Mesenchymal stem cell (in vitro differentiated cells and primary cell): ENCODE measurements around the gene UBE2G1.

ENCODE experiments used
- DNase-seq: peaks from one replicate; pipeline ENCODE4 v3.0.0-alpha.2; 2013
- H2AFZ ChIP-seq: one replicate; pipeline ENCODE4 v1.6.1; 2013; ENCODE audit warnings: low read depth, mild to moderate bottlenecking, control low read depth, inconsistent platforms, low read length, moderate library complexity
- H2AK5ac ChIP-seq: 2 replicates; pipeline ENCODE4 v1.6.1; 2013; ENCODE audit warnings: low read length, moderate library complexity, mild to moderate bottlenecking, inconsistent platforms; ENCODE audit not compliant: severe bottlenecking
- H2BK120ac ChIP-seq: one replicate; pipeline ENCODE4 v1.6.1; 2013; ENCODE audit warnings: low read depth, mild to moderate bottlenecking, inconsistent platforms, low read length, moderate library complexity
- H2BK12ac ChIP-seq, 2 experiments: one replicate each; pipeline ENCODE4 v1.6.1; 2013; ENCODE audit warnings: inconsistent platforms in 2 of 2, low read length in 2 of 2, mild to moderate bottlenecking in 2 of 2, moderate library complexity in 2 of 2, control low read depth in 1 of 2
- H2BK15ac ChIP-seq: one replicate; pipeline ENCODE4 v1.6.1; 2013; ENCODE audit warnings: mild to moderate bottlenecking, low read depth, inconsistent platforms; ENCODE audit not compliant: poor library complexity, severe bottlenecking
- H2BK5ac ChIP-seq: 2 replicates; pipeline ENCODE4 v1.6.1; 2013; ENCODE audit warnings: low read depth, mild to moderate bottlenecking, low read length, control low read depth, inconsistent platforms; ENCODE audit not compliant: poor library complexity, severe bottlenecking
- H3K14ac ChIP-seq, 2 experiments: one replicate each; pipeline ENCODE4 v1.6.1; 2013; ENCODE audit warnings: inconsistent platforms in 2 of 2, low read length in 2 of 2, control low read depth in 1 of 2, mild to moderate bottlenecking in 1 of 2, moderate library complexity in 1 of 2
- H3K18ac ChIP-seq, 2 experiments: one replicate each; pipeline ENCODE4 v1.6.1; 2013; ENCODE audit warnings: inconsistent platforms in 2 of 2, low read length in 2 of 2, control low read depth in 1 of 2, low read depth in 1 of 2, mild to moderate bottlenecking in 1 of 2
- H3K23ac ChIP-seq, 2 experiments: one replicate each; pipeline ENCODE4 v1.6.1; 2013; ENCODE audit warnings: inconsistent platforms in 2 of 2, low read length in 2 of 2, mild to moderate bottlenecking in 2 of 2, moderate library complexity in 2 of 2, control low read depth in 1 of 2
- H3K27ac ChIP-seq: 2 replicates; pipeline ENCODE4 v1.5.1; 2013; ENCODE audit warnings: mild to moderate bottlenecking, moderate library complexity, low read length, control low read depth, inconsistent platforms; ENCODE audit not compliant: poor library complexity, severe bottlenecking
- H3K27me3 ChIP-seq, 2 experiments: 2 replicates each; pipeline versions ENCODE4 v1.6.1 to v1.7.0; 2013; ENCODE audit warnings: low read length in 2 of 2, mild to moderate bottlenecking in 2 of 2, moderate library complexity in 2 of 2, control low read depth in 1 of 2, inconsistent platforms in 1 of 2; ENCODE audit not compliant: control insufficient read depth in 1 of 2, insufficient read depth in 1 of 2
- H3K36me3 ChIP-seq, 2 experiments: 2 replicates each; pipeline versions ENCODE4 v1.6.1 to v1.7.0; 2013; ENCODE audit warnings: low read length in 2 of 2, control low read depth in 1 of 2, inconsistent platforms in 1 of 2, low read depth in 1 of 2, mild to moderate bottlenecking in 1 of 2; ENCODE audit not compliant: insufficient read depth in 2 of 2, control insufficient read depth in 1 of 2
- H3K4ac ChIP-seq, 2 experiments: one replicate each; pipeline ENCODE4 v1.6.1; 2013; ENCODE audit warnings: inconsistent platforms in 2 of 2, low read length in 2 of 2, mild to moderate bottlenecking in 2 of 2, moderate library complexity in 2 of 2, control low read depth in 1 of 2, low read depth in 1 of 2
- H3K4me1 ChIP-seq: 2 replicates; pipeline ENCODE4 v1.6.1; 2013; ENCODE audit warnings: low read depth, low read length, control low read depth; ENCODE audit not compliant: control insufficient read depth, insufficient read depth
- H3K4me2 ChIP-seq: 2 replicates; pipeline ENCODE4 v1.6.1; 2013; ENCODE audit warnings: low read length, mild to moderate bottlenecking, inconsistent platforms; ENCODE audit not compliant: poor library complexity, severe bottlenecking
- H3K4me3 ChIP-seq, 2 experiments: 2 replicates each; pipeline versions ENCODE4 v1.5.1 to v1.7.0; 2013; ENCODE audit warnings: low read length in 2 of 2, mild to moderate bottlenecking in 2 of 2, control low read depth in 1 of 2, low read depth in 1 of 2; ENCODE audit not compliant: insufficient read depth in 1 of 2
- H3K79me1 ChIP-seq: replicated peaks from 2 replicates; pipeline ENCODE4 v1.6.1; 2013; ENCODE audit warnings: mild to moderate bottlenecking, control low read depth, low read length, inconsistent platforms; ENCODE audit not compliant: poor library complexity, severe bottlenecking
- H3K9ac ChIP-seq: 2 replicates; pipeline ENCODE4 v1.7.0; 2013; ENCODE audit warnings: mild to moderate bottlenecking, low read length, moderate library complexity
- H3K9me3 ChIP-seq: 2 replicates; pipeline ENCODE4 v1.7.0; 2013; ENCODE audit warnings: mild to moderate bottlenecking, low read length; ENCODE audit not compliant: control insufficient read depth
- H4K8ac ChIP-seq: one replicate; pipeline ENCODE4 v1.6.1; 2013; ENCODE audit warnings: inconsistent platforms, mild to moderate bottlenecking, low read length, moderate library complexity
- H4K91ac ChIP-seq: one replicate; pipeline ENCODE4 v1.6.1; 2013; ENCODE audit warnings: mild to moderate bottlenecking, low read length, inconsistent platforms
- WGBS: methylation state at CpG from one replicate; pipeline ENCODE4 v1.1.7; 2013; ENCODE audit warnings: mixed read lengths; 5-methylcytosine and 5-hydroxymethylcytosine counted together

UBE2G1 gene

DNA sequence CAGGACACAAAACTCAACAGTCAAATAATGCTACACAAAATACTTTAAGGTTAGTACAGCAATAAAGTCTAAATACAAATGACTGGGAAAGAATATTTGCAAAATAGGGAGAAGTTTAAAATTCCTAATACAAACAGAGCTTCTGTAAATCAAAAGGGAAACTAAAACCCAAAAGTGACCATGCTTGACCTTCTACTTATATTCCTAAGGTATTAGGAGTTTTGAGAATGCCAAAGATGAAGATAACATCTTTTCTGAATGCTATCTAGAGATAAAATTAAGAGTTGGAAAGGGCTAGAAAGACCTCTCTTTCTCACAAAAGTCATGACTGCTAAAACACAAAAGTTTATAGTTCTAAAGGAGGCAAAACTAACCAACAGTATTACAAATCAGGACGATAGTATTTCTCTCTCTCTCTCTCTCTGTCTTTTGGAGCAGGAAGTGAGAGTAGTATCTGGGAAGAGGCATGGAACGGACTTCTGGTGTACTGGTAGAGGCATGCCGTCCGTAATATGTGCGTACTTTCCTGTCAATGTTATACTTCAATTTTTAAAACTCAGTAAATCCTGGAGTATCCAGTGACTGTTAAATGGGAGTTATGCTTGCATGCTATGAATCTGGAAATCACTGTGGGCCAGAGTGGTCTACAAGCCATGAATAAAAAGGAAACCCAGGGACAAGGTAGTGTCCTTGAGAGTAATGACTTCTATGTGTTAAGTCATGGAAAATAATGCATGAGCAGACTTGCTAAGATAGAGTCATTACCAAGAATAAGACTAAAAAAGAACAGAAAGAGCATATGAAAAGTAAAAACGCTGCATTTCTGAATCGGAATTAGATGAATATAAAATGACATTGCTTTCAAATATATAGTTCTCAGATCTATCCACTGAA, 53.0 kb downstream of the UBE2G1 start:
- H2BK120ac ChIP-seq = no peak overlapping the region

GRCh38 chr17:4310354-4311060, 56.0 kb downstream of the UBE2G1 start:
- peaks cover 2% of the 10 kb centered on the region for H3K4me1 ChIP-seq
- WGBS = 96% methylated on average over 6 of the region's 6 CpGs
- DNase-seq = no peak

More for the DNA sequence above, 53.0 kb downstream of the UBE2G1 start:
- H3K9me3 ChIP-seq = no peaks in the 10 kb centered on the region
- H3K79me1 ChIP-seq = peaks cover 7% of the 10 kb centered on the region
- H4K8ac ChIP-seq = no peak overlapping the region
- no peak overlapping the region for H2AFZ ChIP-seq
- no peak overlapping the region for H2AK5ac ChIP-seq
- no peak overlapping the region for H3K4ac ChIP-seq
- no peak overlapping the region for H3K14ac ChIP-seq
- H2BK5ac ChIP-seq = no peak overlapping the region
- H3K18ac ChIP-seq = no peak overlapping the region
- no peak overlapping the region for H3K27ac ChIP-seq
- no peak overlapping the region for H4K91ac ChIP-seq
- H2BK15ac ChIP-seq = no peak overlapping the region
- H3K4me3 ChIP-seq = peak overlapping the region in 1 of 2 experiments; percentile 54
- H3K27me3 ChIP-seq = no peaks in the 10 kb centered on the region
- WGBS = no CpG with 5 or more reads among the region's 7 CpGs
- peak; percentile 44 for DNase-seq
- H3K4me1 ChIP-seq = peaks cover 1% of the 10 kb centered on the region
- H3K9ac ChIP-seq = peak overlapping the region; percentile 55
- H2BK12ac ChIP-seq = no peak overlapping the region
- H3K23ac ChIP-seq = no peak overlapping the region
- H3K36me3 ChIP-seq = no peaks in the 10 kb centered on the region
- H3K4me2 ChIP-seq = no peak overlapping the region

DNA sequence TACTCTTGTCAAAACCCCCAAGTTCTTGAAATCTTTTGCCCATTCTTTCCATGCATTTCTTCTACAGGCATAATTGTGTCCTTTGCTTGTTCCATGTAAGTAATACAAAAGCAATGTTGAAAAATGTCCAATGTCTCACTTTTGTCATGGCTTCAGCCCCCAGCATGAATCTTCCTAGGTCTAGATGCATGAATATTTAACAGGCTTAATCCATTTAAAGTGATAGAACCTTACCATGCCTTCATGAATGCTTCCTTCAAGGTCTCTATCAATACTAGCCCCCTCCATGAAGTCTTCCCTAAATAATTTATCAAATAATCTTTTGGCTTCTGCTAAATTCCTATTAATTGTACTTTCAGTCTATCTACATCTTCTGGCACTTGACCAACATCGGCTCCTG, 56.6 kb downstream of the UBE2G1 start:
- Histone ChIP-seq H2BK5ac (no peak overlapping the region), H3K18ac (no peak overlapping the region), H3K9ac (no peak overlapping the region), H3K14ac (no peak overlapping the region), H3K23ac (no peak overlapping the region), H4K91ac (no peak overlapping the region), H2BK12ac (no peak overlapping the region), H2AFZ (no peak overlapping the region), H3K9me3 (no peaks in the 10 kb centered on the region), H2AK5ac (no peak overlapping the region), H4K8ac (no peak overlapping the region), H3K27me3 (no peaks in the 10 kb centered on the region), H3K4me3 (no peak overlapping the region), H2BK15ac (no peak overlapping the region), H3K27ac (no peak overlapping the region), H3K4me1 (peaks cover 2% of the 10 kb centered on the region), H3K36me3 (peaks cover 3 to 20% of the 10 kb centered on the region in 2 experiments), H3K4me2 (no peak overlapping the region), H2BK120ac (no peak overlapping the region), H3K79me1 (peaks cover 4% of the 10 kb centered on the region), H3K4ac (no peak overlapping the region)
- no peak for DNase-seq
- 100% methylated on average over 1 of the region's 1 CpG for whole genome bisulfite sequencing

More at GRCh38 chr17:4310354-4311060, 56.0 kb downstream of the UBE2G1 start:
- H4K91ac ChIP-seq = no peak overlapping the region
- H3K4ac ChIP-seq = no peak overlapping the region
- H2BK5ac ChIP-seq = no peak overlapping the region
- no peak overlapping the region for H4K8ac ChIP-seq
- no peak overlapping the region for H2BK120ac ChIP-seq
- H3K4me2 ChIP-seq = no peak overlapping the region
- H2BK12ac ChIP-seq = no peak overlapping the region
- no peak overlapping the region for H3K23ac ChIP-seq
- H3K9me3 ChIP-seq = no peaks in the 10 kb centered on the region
- H3K27ac ChIP-seq = no peak overlapping the region
- H3K36me3 ChIP-seq = peaks cover 3 to 16% of the 10 kb centered on the region in 2 experiments
- H3K9ac ChIP-seq = no peak overlapping the region
- H3K18ac ChIP-seq = peak overlapping the region; percentile 21 to 28
- H3K4me3 ChIP-seq = no peak overlapping the region
- H2BK15ac ChIP-seq = no peak overlapping the region
- no peak overlapping the region for H3K14ac ChIP-seq
- no peak overlapping the region for H2AFZ ChIP-seq
- peaks cover 3% of the 10 kb centered on the region for H3K79me1 ChIP-seq
- no peak overlapping the region for H2AK5ac ChIP-seq
- H3K27me3 ChIP-seq = no peaks in the 10 kb centered on the region
